ENCODE data around the gene CFAP97D2.

DNA sequence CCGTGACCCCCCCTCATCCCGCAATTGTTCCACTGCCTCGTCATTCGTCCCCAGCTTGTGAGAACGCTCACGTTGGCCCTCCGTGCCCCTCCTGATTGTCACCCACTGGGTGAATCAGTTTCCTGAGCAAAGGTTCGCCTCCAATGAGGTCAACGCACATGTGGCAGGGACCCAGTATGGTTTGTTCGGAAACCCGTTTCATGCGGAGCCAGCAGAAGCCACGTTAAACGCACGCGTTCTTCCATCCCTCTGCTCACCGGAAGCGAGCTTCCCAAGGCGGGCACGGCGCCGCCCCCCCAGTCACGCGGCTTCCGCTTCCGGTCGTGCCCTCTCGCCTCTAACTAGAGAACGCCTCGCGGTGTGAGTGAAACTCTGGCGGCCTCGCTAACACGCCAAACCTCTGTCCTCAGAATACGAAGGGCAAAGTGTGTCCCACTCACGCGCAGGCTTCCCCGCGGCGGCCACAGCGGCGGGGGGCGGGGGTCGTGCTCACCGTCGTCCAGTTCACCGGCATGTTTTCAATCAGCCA is 18.0 kb upstream of the CFAP97D2 start:
- TF ChIP-seq, protein P1, sequence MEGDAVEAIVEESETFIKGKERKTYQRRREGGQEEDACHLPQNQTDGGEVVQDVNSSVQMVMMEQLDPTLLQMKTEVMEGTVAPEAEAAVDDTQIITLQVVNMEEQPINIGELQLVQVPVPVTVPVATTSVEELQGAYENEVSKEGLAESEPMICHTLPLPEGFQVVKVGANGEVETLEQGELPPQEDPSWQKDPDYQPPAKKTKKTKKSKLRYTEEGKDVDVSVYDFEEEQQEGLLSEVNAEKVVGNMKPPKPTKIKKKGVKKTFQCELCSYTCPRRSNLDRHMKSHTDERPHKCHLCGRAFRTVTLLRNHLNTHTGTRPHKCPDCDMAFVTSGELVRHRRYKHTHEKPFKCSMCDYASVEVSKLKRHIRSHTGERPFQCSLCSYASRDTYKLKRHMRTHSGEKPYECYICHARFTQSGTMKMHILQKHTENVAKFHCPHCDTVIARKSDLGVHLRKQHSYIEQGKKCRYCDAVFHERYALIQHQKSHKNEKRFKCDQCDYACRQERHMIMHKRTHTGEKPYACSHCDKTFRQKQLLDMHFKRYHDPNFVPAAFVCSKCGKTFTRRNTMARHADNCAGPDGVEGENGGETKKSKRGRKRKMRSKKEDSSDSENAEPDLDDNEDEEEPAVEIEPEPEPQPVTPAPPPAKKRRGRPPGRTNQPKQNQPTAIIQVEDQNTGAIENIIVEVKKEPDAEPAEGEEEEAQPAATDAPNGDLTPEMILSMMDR (optimal IDR thresholded peaks at IDR 0.05 in 1 of 3, IDR thresholded peaks at IDR 0.05 in 1 of 3, conservative IDR thresholded peaks at IDR 0.05 in 1 of 3; ENCODE audit: extremely low read depth in 1 of 3, insufficient read depth in 2 of 3, low read length in 3 of 3), result no peak
- no peak for TF ChIP-seq EZH2 (IDR thresholded peaks at IDR 0.05; ENCODE audit: low read length)

All from keratinocyte (primary cell).